Aorta (tissue), 5 donors: ENCODE measurements around the gene PEMT. TPM values are rescaled to one million over a fixed set of nuclear protein-coding genes. Genes with fewer than 3 reads are reported as not detected.

Experiments used
- ATAC-seq: fragments of 200-7000 bp; cut with Tn5 transposase; one replicate; pipeline ENCODE4 v1.9.1; 2022; ENCODE audit warnings: moderate library complexity; ENCODE audit not compliant: low FRiP score
- DNase-seq, 2 donors: peaks; one replicate each; pipeline ENCODE4 v3.0.0-alpha.2; 2020
- H3K27ac ChIP-seq, 2 donors: one replicate each; pipeline ENCODE4 v1.5.1; 2013; ENCODE audit warnings: low read length in 2 of 2, mild to moderate bottlenecking in 2 of 2, moderate library complexity in 2 of 2, control low read depth in 1 of 2, inconsistent platforms in 1 of 2, low read depth in 1 of 2
- H3K27me3 ChIP-seq, 2 donors: one replicate each; pipeline ENCODE4 v1.6.1; 2013; ENCODE audit warnings: control low read depth in 1 of 2, low read length in 1 of 2, mild to moderate bottlenecking in 1 of 2, moderate library complexity in 1 of 2; ENCODE audit not compliant: insufficient read depth in 2 of 2, control insufficient read depth in 1 of 2
- H3K36me3 ChIP-seq, 2 donors: one replicate each; pipeline ENCODE4 v1.6.1; 2013; ENCODE audit warnings: control low read depth in 1 of 2, low read length in 1 of 2, mild to moderate bottlenecking in 1 of 2; ENCODE audit not compliant: insufficient read depth in 2 of 2, control insufficient read depth in 1 of 2
- H3K4me1 ChIP-seq, 2 donors: one replicate each; pipeline ENCODE4 v1.6.1; 2013; ENCODE audit warnings: low read length in 2 of 2, control low read depth in 1 of 2, mild to moderate bottlenecking in 1 of 2, moderate library complexity in 1 of 2; ENCODE audit not compliant: insufficient read depth in 2 of 2, control insufficient read depth in 1 of 2
- H3K4me3 ChIP-seq, 2 donors: one replicate each; pipeline ENCODE4 v1.5.1; 2013; ENCODE audit warnings: low read length in 2 of 2, control low read depth in 1 of 2, mild to moderate bottlenecking in 1 of 2
- H3K9me3 ChIP-seq: one replicate; pipeline ENCODE4 v1.6.1; 2013; ENCODE audit warnings: mild to moderate bottlenecking, low read length; ENCODE audit not compliant: control insufficient read depth
- WGBS, 2 donors: extraction: QIAGEN DNeasy Blood & Tissue Kit; methylation state at CpG; one replicate each; pipeline ENCODE4 v1.1.7; 2013; 5-methylcytosine and 5-hydroxymethylcytosine counted together
- intact Hi-C, 2 donors: fragments of 100-400 bp; cut with DNase I; formaldehyde crosslinking; loops; one replicate each; pipeline versions ENCODE4 v1.14.2 to v1.15.0; 2022
- polyA plus RNA-seq, 2 donors: library from polyadenylated mRNA; stranded (reverse); fragments of 200-250 nt; gene quantifications; one replicate each; pipeline ENCODE4 v1.2.3, GENCODE V29; 2013
- total RNA-seq, 2 donors: library from RNA; stranded (reverse); fragmentation: NEBNext Ultra II Directional; extraction: Animal tissue kit (Norgen Biotek cat#: 25700); gene quantifications; one replicate each; pipeline ENCODE4 v1.2.1, GENCODE V29; 2021
- donor health status: healthy with polysubstance abuse.
- donor health status: Bipolar disorder and iron deficiency.
- donor health status: DM: no; HTN: no; CAD: no.
- donor health status: DM: no; HTN: no; CAD: no.
- donor health status: DM: yes; HTN: yes; CAD: no.

PEMT gene
- total and polyA plus RNA-seq, 4 donors, result 4.5 to 23.8 (median 16.5) TPM

DNA sequence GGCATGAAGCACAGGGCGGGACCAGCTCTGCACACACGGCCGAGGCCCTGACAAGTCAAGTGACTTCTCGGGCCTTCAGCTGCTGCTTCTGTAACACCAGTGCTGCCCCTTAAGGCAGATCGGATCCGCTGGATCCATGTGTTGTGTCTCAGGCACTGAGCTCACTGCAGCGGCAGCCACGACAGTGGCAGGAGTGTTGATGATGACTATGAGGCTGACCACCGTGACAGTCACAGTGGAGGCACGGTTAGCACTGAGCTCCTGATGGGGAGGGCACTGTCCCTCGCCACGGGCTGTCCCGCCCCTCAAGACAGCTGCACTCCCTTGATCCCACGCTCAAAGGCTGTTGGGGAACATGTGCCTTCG, 29.4 kb downstream of the PEMT start:
- intact Hi-C loops, result no loop called here
- no peak overlapping the region for H3K4me3 ChIP-seq
- H3K36me3 ChIP-seq, result no peaks in the 10 kb centered on the region
- H3K9me3 ChIP-seq, result no peaks in the 10 kb centered on the region
- no peaks in the 10 kb centered on the region for H3K4me1 ChIP-seq
- 86% methylated on average over 15 of the region's 15 CpGs for WGBS, 2 donors
- H3K27ac ChIP-seq, result peak overlapping the region in 1 of 2 donors; percentile 28
- ATAC-seq (no peak), DNase-seq (no peak)
- H3K27me3 ChIP-seq, result no peaks in the 10 kb centered on the region

DNA sequence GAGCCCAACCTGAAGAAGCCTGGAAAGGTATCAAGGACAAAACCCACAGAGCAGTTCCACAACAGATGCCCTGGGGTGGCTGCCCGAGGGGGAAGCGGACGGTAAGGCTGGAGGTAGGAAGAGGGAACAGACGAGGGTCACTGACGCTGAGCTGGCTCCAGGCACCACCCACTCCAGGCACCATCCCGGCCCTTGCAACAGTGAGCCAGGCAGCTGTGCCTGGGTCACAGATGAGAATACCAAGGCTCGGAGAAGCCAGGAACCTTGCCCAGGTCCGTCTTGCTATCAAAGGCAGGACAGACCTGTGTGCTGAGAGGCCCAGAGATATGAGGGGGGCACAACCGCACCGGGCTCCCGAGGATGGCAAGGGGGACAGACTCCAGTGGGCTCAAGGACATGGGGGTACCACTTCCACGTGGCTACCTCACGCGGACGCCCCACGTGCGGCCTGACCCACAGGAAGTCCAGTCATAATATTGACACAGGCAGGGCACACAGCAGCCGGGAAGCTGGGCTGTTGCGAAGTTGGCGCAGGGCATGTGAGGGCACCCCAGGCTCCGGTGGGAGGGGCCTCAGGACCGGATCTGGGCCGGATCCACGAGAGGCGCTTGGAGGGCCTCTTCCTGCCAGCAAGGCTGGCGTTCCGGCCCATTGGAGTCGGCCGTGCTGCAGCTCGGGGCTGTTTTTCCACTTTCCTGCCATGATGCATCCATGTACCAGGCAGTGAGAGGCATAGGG, 29.9 kb downstream of the PEMT start:
- no peak overlapping the region for H3K4me3 ChIP-seq
- ATAC-seq (peak; percentile 66), DNase-seq (peak; percentile 82 to 86)
- intact Hi-C loops, result no loop called here
- H3K4me1 ChIP-seq, result no peaks in the 10 kb centered on the region
- H3K27ac ChIP-seq, result peak overlapping the region in 1 of 2 donors; percentile 28
- H3K36me3 ChIP-seq, result no peaks in the 10 kb centered on the region
- no peaks in the 10 kb centered on the region for H3K9me3 ChIP-seq
- WGBS, 2 donors, result 62 to 67% methylated on average over 30 of the region's 30 CpGs
- H3K27me3 ChIP-seq, result no peaks in the 10 kb centered on the region

DNA sequence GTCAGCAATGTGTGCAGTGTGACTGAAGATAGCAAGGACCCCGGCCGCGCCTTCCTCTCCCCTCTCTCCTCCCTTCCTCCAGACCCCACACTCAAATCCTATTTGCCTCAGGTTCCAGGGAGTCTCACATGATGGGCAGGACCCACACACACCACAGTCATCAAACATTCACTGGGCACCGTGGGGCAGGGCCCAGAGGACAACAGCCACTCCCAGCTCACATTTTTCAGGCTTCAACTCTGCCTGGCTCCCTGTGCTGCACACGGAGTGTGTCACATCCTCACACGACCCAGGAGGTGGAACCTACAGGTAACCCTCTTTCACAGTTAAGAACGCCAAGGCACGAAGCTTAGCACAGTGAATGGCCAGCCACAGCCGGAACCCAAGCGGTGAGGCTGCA, 30.5 kb downstream of the PEMT start:
- Histone ChIP-seq H3K4me1 (no peaks in the 10 kb centered on the region), H3K4me3 (no peak overlapping the region), H3K27me3 (no peaks in the 10 kb centered on the region), H3K9me3 (no peaks in the 10 kb centered on the region), H3K36me3 (no peaks in the 10 kb centered on the region), H3K27ac (no peak overlapping the region)
- intact Hi-C loops, result no loop called here
- WGBS, 2 donors, result 81 to 87% methylated on average over 10 of the region's 10 CpGs
- DNase-seq, result no peak
- ATAC-seq, result no peak

DNA sequence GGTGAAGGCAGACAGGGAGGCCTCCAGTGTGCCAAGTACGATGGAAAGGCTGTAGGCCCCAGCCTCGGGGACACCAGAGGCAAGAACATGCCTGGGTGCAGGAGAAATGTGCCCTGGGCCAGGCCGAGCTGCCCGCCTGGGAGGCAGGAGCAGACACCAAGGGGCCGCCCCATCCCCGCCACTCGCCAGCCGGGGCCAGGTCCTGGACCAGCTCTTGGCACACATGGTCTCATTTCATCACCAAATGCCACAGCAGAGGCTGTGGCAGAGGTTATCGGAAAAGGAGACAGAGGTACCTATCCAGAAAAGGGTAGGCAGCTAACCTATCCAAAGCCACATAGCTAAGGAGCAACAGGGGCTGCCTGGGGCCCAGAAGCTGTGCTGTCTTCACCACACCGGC, 31.3 kb downstream of the PEMT start:
- Histone ChIP-seq H3K4me3 (no peak overlapping the region), H3K36me3 (no peaks in the 10 kb centered on the region), H3K27me3 (no peaks in the 10 kb centered on the region), H3K9me3 (no peaks in the 10 kb centered on the region), H3K4me1 (no peaks in the 10 kb centered on the region), H3K27ac (no peak overlapping the region)
- no peak for DNase-seq
- intact Hi-C loops, result no loop called here
- ATAC-seq, result no peak
- WGBS, 2 donors, result 94 to 95% methylated on average over 10 of the region's 10 CpGs

DNA sequence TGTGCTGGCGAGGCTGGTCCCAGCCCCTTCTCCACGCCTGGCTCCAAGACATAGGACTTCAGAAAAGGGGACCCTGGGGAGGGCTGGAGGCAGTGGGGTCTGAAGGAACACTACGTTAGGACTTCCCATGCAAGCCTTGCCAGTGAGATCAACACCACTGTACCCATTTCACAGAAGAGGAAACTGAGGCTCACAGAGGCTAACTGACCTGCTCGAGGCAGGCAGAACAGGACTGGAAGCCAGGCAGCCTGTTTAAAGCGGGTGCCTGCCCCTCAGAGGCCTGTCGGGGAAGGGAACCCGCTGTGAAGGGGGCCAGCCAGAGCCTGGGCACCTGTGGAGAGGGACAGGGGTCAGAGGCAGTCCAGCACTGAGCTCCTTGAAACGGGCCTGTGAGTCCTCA, 32.3 kb downstream of the PEMT start:
- intact Hi-C loops, result no loop called here
- 91 to 92% methylated on average over 8 of the region's 8 CpGs for WGBS, 2 donors
- ATAC-seq, result no peak
- H3K36me3 ChIP-seq, result no peaks in the 10 kb centered on the region
- H3K27me3 ChIP-seq, result no peaks in the 10 kb centered on the region
- no peak overlapping the region for H3K27ac ChIP-seq
- H3K4me1 ChIP-seq, result no peaks in the 10 kb centered on the region
- no peaks in the 10 kb centered on the region for H3K9me3 ChIP-seq
- DNase-seq, result no peak
- H3K4me3 ChIP-seq, result no peak overlapping the region

DNA sequence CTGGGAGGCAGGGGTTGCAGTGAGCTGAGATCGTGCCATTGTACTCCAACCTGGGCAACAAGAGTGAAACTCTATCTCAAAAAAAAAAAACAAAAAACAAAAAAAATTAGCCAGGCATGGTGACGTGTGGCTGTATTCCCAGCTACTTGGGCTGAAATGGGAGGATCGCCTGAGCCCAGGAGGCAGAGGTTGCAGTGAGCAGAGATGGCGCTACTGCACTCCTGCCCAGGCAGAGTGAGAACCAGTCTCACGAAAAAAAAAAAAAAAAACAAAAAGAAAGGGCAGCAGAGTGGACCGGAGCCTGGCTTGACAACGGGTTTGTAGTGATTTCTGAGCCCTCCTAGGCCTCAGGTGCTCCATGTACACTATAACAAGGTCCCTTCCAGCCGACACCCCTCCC, 33.1 kb downstream of the PEMT start:
- Histone ChIP-seq H3K27ac (no peak overlapping the region), H3K4me3 (no peak overlapping the region), H3K36me3 (no peaks in the 10 kb centered on the region), H3K4me1 (no peaks in the 10 kb centered on the region), H3K27me3 (no peaks in the 10 kb centered on the region), H3K9me3 (no peaks in the 10 kb centered on the region)
- intact Hi-C loops, result no loop called here
- 87 to 96% methylated on average over 8 of the region's 8 CpGs for WGBS, 2 donors
- ATAC-seq (no peak), DNase-seq (no peak)

DNA sequence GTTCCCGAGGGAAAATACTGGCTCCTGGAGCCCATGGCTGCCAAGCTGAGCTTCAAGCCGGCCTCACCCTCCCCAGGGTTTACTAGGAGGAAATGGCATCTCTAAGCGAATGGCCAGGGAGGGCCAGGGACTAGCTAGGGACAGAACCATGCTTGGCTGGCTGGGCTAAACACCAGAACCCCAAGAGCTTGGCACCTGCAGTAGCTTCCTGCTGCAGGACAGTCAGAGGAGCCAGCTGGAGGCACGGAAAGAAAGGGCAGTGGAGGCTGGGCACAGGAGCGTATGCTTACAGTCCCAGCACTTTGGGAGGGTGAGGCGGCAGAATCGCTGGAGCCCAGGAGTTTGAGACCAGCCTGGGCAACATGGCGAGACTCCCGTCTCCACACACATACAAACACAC, 33.7 kb downstream of the PEMT start:
- H3K4me1 ChIP-seq, result no peaks in the 10 kb centered on the region
- no peaks in the 10 kb centered on the region for H3K9me3 ChIP-seq
- WGBS, 2 donors, result 57 to 68% methylated on average over 9 of the region's 9 CpGs
- H3K4me3 ChIP-seq, result no peak overlapping the region
- intact Hi-C loops, result no loop called here
- no peak for DNase-seq
- no peak for ATAC-seq
- no peaks in the 10 kb centered on the region for H3K27me3 ChIP-seq
- H3K36me3 ChIP-seq, result no peaks in the 10 kb centered on the region
- no peak overlapping the region for H3K27ac ChIP-seq

DNA sequence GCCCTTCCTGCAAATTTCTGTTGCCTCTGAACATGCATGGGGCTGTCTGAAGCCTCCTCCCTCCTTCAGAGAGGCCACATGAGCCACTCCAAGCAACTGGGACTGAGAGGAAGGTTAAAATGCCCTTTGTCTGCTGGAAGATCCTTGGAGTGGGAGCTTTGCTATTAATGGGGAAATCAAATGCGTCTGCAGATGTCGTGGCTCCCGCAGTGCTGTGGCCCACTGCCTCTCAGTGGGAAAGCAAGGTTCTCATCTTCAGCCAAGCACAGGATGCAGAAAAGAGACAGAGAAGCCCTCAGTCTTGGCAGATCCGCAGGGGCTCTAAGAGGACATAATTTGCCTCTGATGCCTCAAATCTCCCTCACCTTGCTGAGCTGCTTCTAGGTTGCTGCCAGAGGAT, 34.8 kb downstream of the PEMT start:
- intact Hi-C loops, result no loop called here
- H3K27ac ChIP-seq, result no peak overlapping the region
- no peaks in the 10 kb centered on the region for H3K9me3 ChIP-seq
- DNase-seq, result no peak
- 92 to 95% methylated on average over 4 of the region's 4 CpGs for WGBS, 2 donors
- ATAC-seq, result no peak
- no peaks in the 10 kb centered on the region for H3K36me3 ChIP-seq
- no peaks in the 10 kb centered on the region for H3K27me3 ChIP-seq
- H3K4me3 ChIP-seq, result no peak overlapping the region
- no peaks in the 10 kb centered on the region for H3K4me1 ChIP-seq

DNA sequence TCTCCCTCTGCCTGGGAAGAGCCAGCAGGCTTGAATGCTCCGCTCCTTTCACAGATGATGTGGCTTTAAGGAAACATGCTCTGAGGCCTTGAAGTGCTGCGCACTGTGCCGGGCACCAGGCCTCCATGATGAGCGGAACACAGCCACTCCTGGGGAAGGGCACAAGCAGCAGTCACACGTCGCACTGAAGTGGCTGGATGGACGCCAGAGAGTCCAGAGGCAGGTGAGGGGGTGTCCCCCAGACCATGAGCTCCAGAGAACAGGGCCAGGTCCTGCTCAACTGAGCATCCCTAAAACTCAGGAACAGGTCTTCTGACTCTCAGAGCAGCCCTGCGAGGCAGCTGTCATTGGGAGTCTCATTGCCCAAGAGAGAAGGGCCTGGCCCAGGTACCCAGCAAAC, 35.6 kb downstream of the PEMT start:
- no peak for ATAC-seq
- Histone ChIP-seq H3K9me3 (no peaks in the 10 kb centered on the region), H3K27ac (no peak overlapping the region), H3K4me1 (no peaks in the 10 kb centered on the region), H3K27me3 (no peaks in the 10 kb centered on the region), H3K4me3 (no peak overlapping the region), H3K36me3 (no peaks in the 10 kb centered on the region)
- intact Hi-C loops, result no loop called here
- DNase-seq, result peak in 1 of 2 donors; percentile 26
- WGBS, 2 donors, result 95 to 98% methylated on average over 8 of the region's 8 CpGs
